ENCODE results near the gene TMED5.
"Not testable (repeated sequence)": the region's sequence is repeated elsewhere in the genome, so short reads cannot be mapped to it uniquely, and the experiment has no call there.

The TMED5 gene

DNA sequence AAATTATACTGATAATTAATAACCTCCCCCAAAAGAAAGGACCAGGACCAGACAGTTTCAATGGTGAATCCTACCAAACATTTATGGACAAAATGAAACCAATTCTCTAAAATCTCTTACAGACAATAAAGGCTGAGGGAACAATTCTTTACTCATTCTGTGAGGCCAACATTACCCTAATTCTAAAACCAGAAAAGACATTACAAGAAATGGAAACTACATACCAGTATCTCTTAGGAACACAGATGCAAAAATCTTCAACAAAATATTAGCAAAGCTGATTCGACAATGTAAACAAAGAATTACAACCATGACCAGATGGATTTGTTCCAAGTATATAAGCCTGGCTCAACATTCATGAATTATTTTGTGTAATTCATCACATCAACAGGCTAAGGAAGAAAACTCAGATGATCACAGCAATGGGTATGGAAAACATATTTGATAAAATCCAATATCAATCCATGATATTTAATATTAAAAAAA is 8.6 kb downstream of the TMED5 start:
- no peak for DNase-seq (ENCODE audit: low spot score)

DNA sequence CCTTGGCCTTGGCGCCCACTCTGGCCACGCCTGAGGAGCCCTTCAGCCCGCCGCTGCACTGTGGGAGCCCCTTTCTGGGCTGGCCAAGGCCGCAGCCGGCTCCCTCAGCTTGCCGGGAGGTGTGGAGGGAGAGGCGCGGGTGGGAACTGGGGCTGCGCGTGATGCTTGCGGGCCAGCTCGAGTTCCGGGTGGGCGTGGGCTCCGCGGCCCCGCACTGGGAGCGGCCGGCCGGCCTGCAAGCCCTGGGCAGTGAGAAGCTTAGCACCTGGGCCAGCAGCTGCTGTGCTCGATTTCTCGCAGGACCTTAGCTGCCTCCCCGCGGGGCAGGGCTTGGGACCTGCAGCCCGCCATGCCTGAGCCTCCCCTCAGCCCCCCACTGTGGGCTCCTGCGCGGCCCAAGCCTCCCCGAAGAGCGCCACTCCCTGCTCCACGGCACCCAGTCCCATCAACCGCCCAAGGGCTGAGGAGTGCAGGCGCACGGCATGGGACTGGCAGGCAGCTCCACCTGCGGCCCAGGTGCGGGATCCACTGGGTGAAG is 10.0 kb downstream of the TMED5 start:
- not testable (repeated sequence) for DNase-seq (ENCODE audit: low spot score)

DNA sequence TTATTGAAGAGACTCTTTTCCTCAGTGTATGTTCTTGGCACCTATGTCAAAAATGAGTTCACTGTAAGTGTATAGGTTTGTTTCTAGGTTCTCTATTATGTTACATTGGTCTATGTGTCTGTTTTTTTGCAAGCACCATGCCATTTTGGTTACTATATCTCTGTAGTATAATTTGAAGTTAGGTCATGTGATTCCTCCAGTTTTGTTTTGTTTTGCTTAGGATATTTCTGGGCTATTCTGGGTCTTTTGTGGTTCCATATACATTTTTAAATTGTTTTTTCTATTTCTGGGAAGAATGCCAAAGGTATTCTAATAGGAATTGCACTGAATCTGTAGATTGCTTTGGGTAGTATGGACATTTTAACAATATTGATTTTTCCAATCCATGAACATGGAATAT is 13.2 kb downstream of the TMED5 start:
- DNase-seq (ENCODE audit: low spot score), result no peak

DNA sequence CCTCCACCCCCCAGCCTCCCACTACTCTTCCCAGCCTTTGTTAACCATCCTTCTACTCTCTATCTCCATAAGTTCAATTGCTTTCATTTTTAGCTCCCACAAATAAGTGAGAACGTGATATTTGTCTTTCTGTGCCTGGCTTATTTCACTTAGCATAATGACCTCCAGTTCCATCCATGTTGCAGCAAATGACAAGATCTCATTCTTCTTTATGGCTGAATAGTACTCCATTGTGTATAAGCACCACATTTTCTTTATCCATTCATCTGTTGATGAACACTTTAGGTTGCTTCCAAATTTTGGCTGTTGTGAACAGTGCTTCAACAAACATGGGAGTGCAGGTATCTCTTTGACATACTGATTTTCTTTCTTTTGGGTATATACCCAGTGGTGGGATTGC is 14.3 kb downstream of the TMED5 start:
- not testable (repeated sequence) for DNase-seq (ENCODE audit: low spot score)

DNA sequence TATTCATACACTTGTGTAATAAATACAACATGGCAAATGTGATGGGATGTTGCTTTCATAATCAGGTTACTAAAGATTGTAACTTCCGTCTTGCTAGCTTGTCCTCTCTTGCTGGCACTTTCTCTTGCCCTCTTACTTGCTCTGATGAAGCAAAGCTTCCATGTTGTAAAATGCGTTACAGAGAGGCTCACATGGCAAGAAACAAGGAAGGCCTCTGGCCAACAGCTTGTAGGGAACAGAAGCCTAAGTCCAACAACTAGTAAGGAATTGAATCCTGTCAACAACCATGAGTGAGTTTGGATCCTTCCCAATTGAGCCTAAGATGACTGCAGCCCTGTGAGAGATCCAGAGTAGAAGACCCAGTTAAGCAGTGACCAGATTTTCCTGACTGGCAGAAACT is 15.4 kb downstream of the TMED5 start:
- DNase-seq (ENCODE audit: low spot score), result no peak

DNA sequence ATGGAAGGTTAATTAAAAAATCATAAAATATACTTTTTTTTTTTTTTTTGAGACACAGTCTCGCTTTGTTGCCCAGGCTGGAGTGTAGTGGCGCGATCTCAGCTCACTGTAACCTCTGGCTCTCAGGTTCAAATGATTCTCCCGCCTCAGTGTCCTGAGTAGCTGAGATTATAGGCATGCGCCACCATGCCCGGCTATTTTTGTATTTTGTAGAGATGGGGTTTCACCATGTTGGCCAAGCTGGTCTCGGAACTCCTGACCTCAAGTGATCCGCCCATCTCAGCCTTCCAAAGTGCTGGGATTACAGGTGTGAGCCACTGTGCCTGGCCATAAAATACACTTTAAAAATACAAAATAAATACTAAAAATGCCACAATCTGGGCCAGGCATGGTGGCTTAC is 16.9 kb downstream of the TMED5 start:
- DNase-seq (ENCODE audit: low spot score), result not testable (repeated sequence)

DNA sequence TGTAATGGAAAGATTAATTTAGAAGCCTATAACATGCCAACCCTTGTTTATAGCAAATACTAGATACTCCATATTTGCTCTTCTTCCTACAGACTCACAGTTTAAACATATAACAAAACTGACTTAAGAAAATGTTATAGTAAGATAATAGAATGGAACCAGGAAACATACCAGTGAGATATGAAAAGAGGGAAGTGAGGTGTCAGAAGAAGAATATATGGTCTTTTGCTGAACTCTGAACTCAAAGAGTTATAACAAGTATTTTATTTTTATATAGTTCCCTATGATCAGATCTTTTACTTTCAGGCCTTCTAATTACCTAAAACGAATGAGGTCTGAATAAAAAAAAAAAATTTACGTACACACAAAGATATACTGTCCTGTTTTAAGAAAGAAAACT is 20.9 kb downstream of the TMED5 start:
- DNase-seq (ENCODE audit: low spot score), result no peak

DNA sequence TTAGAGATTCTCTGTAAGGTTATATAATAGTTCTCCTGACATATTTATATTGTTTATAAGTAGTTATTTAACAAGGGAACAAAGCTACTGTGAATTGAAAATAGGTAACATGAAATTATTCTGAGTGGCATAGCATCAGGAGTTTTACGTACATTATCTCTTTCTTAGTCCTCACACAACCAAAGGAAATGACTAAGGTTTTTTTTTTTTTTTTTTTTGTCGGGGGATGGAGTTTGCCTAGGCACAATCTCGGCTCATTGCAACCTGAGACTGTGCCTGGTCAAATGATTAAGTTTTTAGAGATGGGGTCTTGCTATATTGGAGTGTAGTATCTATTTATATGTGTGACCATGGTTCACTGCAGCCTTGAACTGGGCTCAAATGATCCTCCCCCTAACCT is 24.9 kb downstream of the TMED5 start:
- no peak for DNase-seq (ENCODE audit: low spot score)

DNA sequence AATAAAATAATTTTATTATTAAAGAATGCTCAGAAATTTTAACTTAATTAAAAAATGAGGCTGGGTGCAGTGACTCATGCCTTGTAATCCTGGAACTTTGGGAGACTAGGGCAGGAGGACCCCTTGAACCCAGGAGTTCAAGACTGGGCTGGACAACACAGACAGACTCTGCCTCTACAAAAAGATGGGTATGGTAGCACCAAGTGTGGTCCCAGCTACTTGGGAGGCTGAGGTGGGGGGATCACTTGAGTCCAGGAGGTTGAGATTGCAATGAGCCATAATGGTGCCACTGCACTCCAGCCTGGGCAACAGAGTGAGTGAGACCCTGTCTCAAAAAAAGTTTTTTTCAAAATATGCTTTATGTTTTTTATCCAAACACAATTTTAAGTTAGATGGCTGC is 25.3 kb downstream of the TMED5 start:
- no peak for DNase-seq (ENCODE audit: low spot score)

DNA sequence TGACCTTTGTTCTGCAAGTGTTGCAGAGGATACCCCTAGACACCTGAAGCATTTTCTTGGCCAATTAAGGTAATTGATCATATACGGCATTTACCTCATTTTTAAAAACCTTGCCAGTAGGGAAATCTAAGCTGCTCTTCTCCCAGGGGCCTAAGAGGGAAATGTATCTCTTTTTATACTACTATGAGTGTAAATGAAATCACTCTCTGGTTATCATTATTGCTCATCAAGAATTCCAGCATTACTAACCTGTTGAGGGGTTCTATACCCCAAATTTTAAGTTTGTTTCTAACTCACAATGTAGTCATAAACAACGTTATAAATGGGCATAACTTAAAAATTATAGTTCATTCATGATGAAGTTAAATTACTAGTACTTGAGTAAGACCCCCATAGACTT is 27.4 kb downstream of the TMED5 start:
- DNase-seq (ENCODE audit: low spot score), result no peak

DNA sequence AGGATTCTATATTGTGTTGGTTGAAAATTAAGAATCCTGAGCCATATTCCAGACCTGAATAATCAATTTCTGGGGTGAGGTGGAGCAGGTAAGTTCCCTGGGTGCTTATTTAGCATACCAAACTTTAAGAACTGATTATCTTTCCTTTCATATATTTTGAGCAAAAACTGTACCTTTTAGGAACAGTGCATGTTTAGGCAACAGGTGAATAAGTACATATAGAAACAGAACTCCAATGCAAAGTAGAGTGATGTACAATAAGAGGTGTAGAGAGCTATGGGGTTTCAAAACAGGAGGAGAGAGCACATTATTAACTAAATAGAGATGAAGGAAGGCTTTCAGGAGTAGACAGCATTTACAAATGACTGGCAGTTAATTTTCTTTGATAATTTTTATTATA is 28.7 kb downstream of the TMED5 start:
- no peak for DNase-seq (ENCODE audit: low spot score)

DNA sequence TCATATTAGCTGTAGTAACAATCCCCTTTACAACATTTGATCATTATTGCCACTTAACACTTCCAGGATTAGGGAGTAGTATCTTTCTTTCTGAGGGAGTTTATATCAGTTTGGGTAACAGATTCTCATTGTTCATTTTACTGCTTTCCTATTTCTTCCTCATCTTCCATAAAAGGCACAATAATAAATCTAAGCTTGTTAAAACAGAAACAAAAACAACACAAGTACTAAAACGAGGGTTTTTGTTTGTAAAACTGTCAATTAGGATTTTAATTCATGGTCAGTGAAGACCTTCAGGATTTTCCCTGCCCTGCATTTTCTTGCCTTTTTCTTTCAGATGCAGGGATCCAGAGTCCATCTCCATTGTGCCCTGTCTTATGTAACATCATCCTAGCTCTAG is 29.5 kb downstream of the TMED5 start:
- DNase-seq (ENCODE audit: low spot score), result no peak

DNA sequence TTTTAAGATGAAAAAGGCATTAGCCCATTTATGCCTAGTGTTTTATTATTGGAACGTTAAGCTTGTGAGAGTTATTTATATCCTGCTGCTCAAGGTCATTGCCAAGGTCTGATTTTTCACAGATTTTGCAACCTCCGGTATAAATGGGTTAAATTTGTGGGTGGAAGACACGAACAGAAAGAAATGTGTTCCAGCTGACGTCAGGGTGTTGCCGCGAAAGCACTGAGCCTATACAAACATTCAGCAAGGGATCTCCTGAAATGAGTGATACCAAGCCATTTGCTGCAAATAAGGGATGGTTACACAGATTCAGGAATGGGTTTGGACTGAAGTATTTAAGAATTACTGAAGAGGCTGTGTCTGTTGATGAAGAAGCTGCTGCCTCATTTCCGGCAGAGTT is 32.2 kb downstream of the TMED5 start:
- DNase-seq (ENCODE audit: low spot score), result no peak

DNA sequence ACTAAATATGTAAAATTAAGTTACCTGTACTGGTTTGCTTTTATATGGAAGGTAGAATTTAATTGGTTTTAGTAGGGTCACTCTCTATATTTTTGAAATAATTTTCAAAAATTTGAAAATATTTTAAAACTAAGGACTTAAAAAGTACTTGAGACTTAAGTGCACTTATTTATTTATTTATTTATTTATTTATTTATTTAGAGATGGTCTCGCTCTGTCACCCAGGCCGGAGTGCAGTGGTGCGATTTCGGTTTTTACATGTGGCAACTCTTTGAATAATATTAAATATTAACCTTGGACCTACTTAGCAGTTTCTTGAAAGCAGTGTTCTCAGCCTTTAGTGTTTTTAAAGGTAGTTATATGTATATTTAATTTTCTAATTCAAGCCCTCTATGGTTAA is 36.4 kb downstream of the TMED5 start:
- no peak for DNase-seq (ENCODE audit: low spot score)

DNA sequence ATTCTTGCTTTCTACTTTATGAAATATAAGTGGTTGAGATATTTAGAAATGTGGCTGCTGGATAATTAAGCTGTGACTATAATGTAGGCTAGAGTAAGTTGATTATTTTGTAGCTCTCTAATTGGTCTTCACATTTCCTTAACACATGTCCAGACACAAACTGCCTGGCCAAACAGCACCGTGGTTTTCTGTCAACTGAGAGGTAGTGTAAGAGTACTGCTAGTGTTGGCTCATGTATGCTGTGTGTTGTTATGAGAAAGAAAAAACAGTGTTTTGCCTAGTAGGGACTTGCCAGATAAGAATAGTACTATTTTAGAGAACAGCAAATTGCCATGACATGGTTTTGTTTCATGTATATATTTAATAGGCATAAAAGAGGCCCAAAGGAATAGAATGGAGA is 37.1 kb downstream of the TMED5 start:
- no peak for DNase-seq (ENCODE audit: low spot score)

DNA sequence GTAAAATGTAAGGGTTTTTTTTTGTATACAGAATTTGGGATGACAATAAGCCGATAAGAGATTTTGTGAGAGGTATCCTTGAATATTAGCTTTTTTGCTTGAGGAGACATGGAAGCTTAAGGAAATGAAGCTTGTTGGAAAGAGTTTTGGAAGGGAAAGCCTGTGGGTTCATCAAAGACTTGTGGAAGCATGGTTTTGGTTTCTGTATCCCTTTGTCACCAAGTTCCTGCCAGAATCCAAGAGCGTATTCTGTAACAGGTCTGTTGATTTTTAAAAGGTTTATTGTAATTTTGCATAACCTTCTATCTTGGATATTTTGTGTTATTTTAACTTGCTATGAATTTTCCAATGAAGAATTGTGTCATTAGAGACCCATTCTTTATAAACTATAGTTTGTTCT is 38.1 kb downstream of the TMED5 start:
- DNase-seq (ENCODE audit: low spot score), result no peak

DNA sequence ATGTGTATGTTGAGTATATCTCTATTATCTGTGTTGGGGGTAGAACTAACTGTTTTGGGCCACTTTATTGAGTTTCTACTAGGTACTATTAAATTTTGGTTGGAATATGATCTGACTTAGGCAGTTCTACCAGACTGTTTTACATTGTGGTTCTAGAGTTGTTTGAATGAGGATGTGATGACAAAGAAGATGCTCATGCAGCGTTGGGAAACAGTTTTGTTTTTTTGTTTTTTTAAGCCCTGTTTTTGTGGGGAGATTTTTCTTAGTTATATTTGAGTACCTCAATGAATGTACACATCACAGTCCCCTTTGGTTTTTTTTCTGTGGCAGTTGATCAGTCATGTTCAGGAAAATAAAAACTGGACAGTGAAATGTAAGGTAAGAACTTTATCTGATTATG is 40.1 kb downstream of the TMED5 start:
- DNase-seq (ENCODE audit: low spot score), result no peak

DNA sequence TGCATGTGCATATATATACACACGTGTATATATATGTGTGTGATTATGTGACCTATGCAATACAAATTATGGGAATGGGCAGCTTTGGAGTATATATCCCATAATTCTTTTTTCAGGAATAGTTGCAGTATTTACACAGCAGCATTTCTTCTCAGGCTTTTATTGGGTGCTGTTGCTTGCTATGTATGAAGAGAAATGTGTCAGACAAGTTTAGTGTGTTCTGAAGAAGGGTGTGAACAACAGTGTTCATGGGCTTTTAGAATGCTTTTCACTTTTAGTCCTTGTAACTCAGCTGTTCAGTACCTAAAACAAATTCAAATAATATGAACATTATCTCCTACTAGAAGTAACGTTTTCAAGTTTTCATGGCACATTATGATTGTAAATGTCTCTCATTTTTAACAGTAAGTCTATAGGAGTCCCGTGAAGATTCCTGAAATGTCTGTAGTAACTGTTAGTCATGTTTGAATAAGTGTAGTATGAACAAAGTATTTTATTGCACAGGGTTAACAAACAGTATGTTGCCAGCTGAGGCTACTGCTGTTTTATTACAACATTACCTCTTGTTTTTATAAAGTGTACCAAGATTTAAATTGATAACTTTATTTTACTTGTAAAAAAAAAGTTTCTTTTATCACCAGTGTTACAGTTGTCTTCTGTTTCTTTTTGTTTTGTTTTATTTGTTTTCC is 42.5 kb downstream of the TMED5 start:
- DNase-seq (ENCODE audit: low spot score), result no peak

DNA sequence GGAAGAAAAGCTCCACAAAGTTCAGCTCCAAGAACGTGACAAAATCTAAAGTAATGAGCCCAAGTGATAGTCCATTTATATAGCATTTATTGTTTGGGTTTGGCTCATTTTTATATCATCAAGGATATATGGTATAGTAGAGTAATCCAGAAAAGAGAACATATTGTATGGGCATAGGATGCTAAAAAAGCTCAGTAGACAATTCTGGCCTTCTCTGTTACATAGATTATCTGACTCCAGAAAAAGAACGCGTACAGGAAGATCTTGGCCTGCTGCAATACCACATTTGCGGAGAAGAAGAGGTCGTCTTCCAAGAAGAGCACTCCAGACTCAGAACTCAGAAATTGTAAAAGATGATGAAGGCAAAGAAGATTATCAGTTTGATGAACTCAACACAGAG is 43.8 kb downstream of the TMED5 start:
- no peak for DNase-seq (ENCODE audit: low spot score)

DNA sequence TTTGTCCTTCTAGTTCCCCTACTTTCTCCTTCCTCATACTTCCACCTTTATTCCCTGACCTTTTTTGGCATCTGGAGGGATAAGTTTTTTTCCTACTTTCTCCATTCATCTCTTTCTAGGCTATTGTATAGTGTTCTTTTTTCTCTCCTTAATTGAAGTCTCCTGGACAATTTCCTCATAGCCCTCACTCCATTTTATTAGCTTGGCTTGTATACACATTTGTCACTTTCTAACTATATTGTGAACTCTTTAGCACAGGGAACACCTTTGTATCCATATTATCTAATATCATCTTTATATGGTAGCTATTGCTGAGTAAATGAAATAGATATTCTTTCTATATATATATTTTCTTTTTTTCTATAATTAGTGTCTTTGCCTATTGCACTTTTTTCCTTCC is 47.6 kb downstream of the TMED5 start:
- DNase-seq (ENCODE audit: low spot score), result no peak

DNA sequence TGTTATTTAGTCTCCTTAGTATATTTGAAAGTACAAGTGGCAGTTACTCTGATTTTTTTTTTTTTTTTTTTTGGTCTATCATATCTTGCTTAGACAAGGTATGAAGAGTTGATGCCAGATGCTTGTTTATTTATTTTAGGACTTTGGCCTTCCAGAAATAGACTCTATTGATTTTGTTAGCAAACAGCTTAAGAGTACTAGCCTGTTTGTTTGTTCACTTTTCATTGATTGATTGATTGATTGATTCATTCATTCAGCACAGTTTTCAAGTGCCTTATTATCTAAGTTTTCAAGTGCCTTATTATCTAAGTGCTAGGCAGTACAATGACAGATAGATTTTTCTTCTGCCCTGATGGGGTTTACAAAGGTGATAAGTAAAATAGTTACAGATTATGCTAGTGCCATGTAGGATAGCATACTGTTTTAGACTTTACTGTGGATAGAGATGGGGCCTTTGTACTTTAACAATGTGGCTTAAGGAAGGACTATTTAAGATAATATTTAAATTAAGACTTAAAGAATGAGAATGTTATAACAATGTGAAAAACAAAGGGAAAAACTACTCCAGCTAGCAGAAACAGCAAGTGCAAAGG is 50.6 kb downstream of the TMED5 start:
- no peak for DNase-seq (ENCODE audit: low spot score)

DNA sequence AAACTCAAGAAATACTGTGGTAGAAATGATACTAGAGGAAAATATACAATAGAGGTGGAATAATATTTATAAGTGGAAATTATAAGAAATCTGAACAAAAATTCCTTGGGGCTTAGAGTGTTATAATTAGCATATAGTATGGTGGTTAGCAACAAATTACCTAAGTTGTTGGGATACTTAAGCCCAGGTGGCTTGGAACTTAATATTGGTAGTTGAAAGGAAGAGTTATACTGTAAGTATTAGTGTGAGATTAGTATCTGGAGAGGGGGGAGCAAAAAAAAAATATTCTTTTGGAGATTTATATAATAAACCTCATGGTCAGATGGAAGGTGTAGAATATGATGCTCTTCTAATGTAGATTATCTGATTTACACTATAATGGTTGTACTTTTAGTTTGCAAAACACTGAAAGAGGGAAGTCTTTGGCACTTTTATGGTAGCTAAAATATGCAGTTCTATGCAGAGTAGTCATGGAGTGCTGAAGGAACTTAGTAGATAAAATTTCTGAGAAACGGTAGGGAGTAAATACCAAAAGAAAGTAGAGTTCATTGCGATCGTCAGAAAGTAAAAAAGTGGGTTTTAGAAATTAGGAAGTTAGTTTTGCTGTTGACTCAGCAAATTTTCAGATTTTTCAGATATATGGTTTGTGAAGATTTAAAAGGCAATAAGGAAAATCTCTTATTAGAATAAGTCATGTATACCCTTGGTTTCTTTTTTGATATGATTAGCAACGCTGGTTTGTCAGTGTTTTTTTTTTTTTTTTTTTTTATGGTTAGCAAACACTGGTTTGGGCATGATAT is 55.5 kb downstream of the TMED5 start:
- DNase-seq (ENCODE audit: low spot score), result no peak

DNA sequence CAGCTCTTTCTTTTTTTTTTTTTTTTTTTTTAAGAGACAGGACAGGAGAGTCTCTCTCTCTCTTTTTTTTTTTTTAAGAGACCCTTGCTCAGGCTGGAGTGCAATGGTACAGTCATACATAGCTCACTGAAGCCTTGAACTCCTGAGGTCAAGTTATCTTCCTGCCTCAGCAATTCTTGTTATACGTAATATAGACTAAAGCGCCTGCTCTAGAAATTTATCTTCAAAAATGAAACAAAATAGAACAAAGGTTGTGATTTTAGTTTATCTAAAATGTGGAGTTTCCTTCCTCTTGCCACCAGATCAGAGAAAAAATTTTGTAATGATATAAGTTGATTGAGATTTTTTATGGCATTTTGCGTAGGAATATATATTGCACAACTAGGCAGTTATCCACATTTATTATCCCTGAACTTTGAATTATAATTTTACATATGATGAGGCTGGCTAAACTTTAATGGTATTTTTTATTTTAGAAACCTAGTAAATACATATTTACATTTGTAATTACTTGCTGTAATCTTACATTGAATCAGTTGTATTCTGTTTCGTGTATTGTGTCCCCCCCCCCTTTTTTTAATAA is 56.9 kb downstream of the TMED5 start:
- no peak for DNase-seq (ENCODE audit: low spot score)

All from putamen (tissue), 1 donor.